H1 (cell line): ENCODE results near the gene SCAF11. TPM values are rescaled to one million over a fixed set of nuclear protein-coding genes. Genes with fewer than 3 reads are reported as not detected.

ENCODE experiments used
- CBX8 ChIP-seq: fragments of 300-800, 300-1000 bp; sonication (generic); IDR thresholded peaks from 2 replicates; pipeline ENCODE4 v1.7.1; 2016; ENCODE audit warnings: low read depth, low read length, borderline replicate concordance
- CHD1 ChIP-seq: IDR thresholded peaks from 2 replicates; pipeline ENCODE4 v1.6.1; 2012; ENCODE audit warnings: low read depth, low read length, improper control_type of control experiment
- CHD7 ChIP-seq: fragments of 300-600 bp; sonication (generic); IDR thresholded peaks from 2 replicates; pipeline ENCODE4 v1.7.1; 2012; ENCODE audit warnings: low read length, moderate library complexity, mild to moderate bottlenecking, inconsistent platforms; ENCODE audit not compliant: insufficient replicate concordance
- E2F6 ChIP-seq: IDR thresholded peaks from 2 replicates; pipeline ENCODE4 v1.6.1; 2012; ENCODE audit warnings: inconsistent platforms
- JUND ChIP-seq: IDR thresholded peaks from 2 replicates; pipeline ENCODE4 v1.6.1; 2011; ENCODE audit warnings: mild to moderate bottlenecking, improper control_type of control experiment, low read length
- NRF1 ChIP-seq: IDR thresholded peaks from 2 replicates; pipeline ENCODE4 v1.6.1; 2011; ENCODE audit warnings: mild to moderate bottlenecking, low read depth, low read length, improper control_type of control experiment
- RXRA ChIP-seq: IDR thresholded peaks from 2 replicates; pipeline ENCODE4 v1.6.1; 2011; ENCODE audit warnings: low read depth, mild to moderate bottlenecking, low read length, moderate library complexity; ENCODE audit not compliant: insufficient read depth
- TAF1 ChIP-seq: IDR thresholded peaks from 2 replicates; pipeline ENCODE4 v1.6.1; 2011; ENCODE audit warnings: mild to moderate bottlenecking, low read depth, low read length
- TEAD4 ChIP-seq: IDR thresholded peaks from 2 replicates; pipeline ENCODE4 v1.6.1; 2012; ENCODE audit warnings: low read depth, low read length, inconsistent platforms, mixed read lengths
- USF2 ChIP-seq: IDR thresholded peaks from 2 replicates; pipeline ENCODE4 v1.6.1; 2011; ENCODE audit warnings: low read length, improper control_type of control experiment
- YY1 ChIP-seq: IDR thresholded peaks from 2 replicates; pipeline ENCODE4 v1.6.1; 2011; ENCODE audit warnings: low read depth, mild to moderate bottlenecking, low read length
- polyA plus RNA-seq, 7 experiments: library from polyadenylated mRNA; depleted of rRNA in 3 of 7; stranded (reverse) in 5 of 7; unstranded in 2 of 7; fragments of >200 nt in 5 of 7; fragments of 200-250 nt in 2 of 7; gene quantifications; 1 replicate in 5 of 7; 2 replicates in 1 of 7; 4 replicates in 1 of 7; pipeline versions ENCODE4 v1.2.1 to v1.2.3, GENCODE V29; 2011 to 2013; ENCODE audit warnings: missing spikeins in 2 of 7, mixed read lengths in 2 of 7
- total RNA-seq: library from RNA; stranded (reverse); fragmentation: NEBNext Ultra II Directional; extraction: Animal tissue kit (Norgen Biotek cat#: 25700); gene quantifications from 2 replicates; pipeline ENCODE4 v1.2.1, GENCODE V29; 2021

Gene SCAF11
- total and polyA plus RNA-seq, 2 of the 8 experiments (the other 6 are each of a cell fraction or from before 2014, with no cell fraction given) = 15.1 to 77.8 TPM

- TF ChIP-seq CHD7 = no peak
- no peak for TF ChIP-seq USF2
- TF ChIP-seq YY1 = no peak
- TF ChIP-seq NRF1 = no peak
- TF ChIP-seq RXRA = no peak
- no peak for TF ChIP-seq CBX8
- TF ChIP-seq CHD1 = no peak
- no peak for TF ChIP-seq E2F6
- no peak for TF ChIP-seq TEAD4
- TF ChIP-seq TAF1 = no peak
- no peak for TF ChIP-seq JUND
Measured at GRCh38 chr12:45938566-45938965, 51.8 kb downstream of the SCAF11 start (continued).
